NCI-H510A (cell line): ENCODE data around the gene ANXA2.
"Not testable (repeated sequence)": the region's sequence is repeated elsewhere in the genome, so short reads cannot be mapped to it uniquely, and the experiment has no call there.

Experiments used
- DNase-seq: peaks from one replicate; lab custom pipeline; 2025; lab: John Stamatoyannopoulos, UW

The ANXA2 gene

DNA sequence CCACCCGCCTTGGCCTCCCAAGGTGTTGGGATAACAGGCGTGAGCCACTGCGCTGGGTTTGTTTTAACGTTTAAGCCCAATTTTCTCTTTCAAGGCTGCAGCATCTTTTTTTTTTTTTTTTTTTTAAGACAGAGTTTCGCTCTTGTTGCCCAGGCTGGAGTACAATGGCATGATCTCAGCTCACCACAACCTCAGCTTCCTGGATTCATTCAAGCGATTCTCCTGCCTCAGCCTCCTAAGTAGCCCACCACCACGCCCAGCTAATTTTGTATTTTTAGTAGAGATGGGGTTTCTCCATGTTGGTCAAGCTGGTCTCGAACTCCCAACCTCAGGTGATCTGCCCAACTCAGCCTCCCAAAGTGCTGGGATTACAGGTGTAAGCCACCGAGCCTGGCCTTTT, 12.6 kb upstream of the ANXA2 start:
- DNase-seq: not testable (repeated sequence)

DNA sequence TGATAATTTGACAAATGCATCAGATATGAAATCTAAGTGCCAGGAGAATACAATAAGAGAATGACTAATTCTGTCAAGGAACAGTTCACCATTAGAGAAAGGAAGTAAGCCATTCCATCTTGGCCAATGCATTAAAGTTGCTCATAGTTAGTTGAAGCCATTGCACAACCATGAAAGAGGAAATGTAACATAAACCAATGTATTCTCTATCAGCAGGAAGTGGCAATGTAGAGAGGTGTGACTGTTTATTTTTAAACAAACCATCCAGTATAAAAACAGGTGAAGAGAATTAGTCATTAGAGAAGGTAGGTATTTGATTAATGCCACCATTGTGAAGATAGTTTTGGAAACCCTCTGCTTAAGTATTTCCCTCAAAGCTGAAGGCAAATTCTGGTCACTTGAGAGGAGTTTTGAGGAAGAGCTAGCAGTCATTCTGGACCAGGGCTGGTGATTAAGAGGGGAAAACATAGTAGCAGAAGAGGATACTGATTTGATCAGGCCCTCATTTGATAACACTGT, 10.7 kb upstream of the ANXA2 start:
- no peak for DNase-seq

DNA sequence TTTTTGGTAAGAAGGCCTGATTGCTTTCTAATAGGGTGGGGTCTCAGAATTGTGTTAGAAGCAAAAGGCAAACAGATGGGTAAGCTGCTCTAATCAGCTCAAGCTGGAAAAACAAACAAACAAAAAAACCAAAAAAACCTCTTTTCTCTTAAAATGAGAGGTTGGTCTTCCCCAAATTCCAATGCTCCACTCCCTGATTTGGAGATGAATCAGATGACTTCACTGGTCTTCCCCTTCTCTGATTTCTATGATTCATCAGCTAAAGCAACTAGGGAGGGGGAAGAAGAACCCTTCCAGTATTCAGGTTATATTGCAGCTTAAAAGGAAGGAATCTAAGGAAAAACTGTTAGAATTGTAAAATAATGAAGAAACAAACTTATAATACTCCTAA, 9.6 kb upstream of the ANXA2 start:
- DNase-seq: no peak

DNA sequence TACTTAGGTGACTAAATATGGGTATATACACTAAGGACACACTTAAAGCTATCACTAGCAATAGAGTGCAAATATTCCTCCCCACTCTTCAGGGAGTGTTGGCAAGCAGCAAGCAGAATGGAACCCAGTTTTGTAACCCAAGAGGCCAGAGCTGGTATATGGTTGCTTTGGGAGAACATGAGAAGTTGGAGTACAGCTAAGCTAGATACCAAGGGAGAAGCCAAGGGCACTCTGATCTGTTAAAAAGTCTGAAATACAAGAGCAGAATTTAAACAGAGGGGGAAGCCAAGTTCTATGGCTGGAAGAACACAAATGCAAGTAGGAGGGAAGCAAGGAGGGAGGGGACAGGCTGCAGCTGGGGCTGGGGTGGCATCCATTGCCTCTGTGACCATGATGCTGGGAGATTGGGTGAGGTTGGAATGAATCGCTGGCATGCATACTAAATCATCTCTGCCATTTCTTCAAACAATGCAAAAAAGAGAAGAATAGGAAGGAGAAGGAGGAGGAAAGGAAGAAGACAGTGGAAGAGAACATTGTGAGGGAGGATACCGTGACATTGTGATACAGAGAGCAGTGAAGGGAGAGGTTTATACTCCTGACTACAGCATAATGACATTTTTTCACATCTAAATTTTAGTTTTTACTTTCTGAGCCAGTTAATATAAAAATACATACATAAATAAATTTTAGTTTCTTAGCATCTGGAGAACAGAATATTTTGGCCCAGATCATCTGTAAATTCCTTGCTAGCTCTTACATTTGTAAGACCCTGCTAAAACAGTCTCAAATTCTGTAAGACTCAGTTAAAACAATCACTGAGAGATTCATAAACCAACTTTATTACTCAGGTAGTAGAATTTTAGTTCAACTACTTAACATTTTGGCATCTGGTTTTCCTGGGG, 9.0 kb upstream of the ANXA2 start:
- DNase-seq: no peak

DNA sequence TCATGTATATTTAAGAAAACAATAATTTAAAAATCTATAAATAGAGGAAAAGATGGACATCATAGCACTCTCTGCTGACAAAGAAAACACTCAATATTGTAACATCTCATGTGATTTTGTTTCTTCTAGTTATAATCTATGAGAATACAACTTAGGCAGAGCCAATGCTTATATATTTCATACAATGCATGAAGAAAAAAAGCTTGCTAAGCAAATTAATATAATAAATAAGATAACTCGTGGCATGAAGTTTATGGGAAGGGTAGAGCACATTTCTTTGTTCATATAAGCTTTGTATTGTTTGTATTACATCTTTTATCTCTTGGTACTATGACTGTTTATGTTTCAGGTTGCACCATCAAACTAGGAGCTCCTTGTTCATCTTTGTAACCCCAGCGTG, 7.6 kb upstream of the ANXA2 start:
- DNase-seq: no peak

DNA sequence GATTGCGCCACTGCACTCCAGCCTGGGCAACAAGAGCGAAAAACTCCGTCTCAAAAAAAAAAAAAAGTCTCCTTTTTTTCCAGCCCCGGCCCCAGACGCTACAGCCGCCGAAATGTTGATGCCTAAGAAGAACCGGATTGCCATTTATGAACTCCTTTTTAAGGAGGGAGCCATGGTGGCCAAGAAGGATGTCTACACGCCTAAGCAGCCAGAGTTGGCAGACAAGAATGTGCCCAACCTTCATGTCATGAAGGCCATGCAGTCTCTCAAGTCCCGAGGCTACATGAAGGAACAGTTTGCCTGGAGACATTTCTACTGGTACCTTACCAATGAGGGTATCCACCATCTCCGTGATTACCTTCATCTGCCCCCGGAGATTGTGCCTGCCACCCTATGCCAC, 6.6 kb upstream of the ANXA2 start:
- not testable (repeated sequence) for DNase-seq

DNA sequence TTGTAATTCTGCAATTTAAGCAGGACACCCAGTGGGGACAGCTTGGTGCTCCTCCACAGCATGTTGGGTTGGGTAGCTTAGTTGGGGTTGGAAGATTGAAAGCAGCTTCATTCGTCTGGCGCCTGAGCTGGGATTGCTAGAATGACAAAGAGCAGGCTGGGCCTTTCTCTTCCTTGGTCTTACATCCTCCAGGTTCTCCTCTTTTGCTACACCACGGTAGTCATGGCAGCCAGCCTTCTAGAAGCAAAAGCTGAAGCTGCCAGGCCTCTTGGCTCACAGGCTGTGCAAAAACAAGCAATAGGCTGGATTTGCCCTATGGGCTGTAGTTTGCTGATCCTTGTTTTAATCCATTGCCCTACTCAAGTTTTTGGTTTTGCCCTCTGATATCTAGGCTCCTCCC, 3.2 kb upstream of the ANXA2 start:
- no peak for DNase-seq

DNA sequence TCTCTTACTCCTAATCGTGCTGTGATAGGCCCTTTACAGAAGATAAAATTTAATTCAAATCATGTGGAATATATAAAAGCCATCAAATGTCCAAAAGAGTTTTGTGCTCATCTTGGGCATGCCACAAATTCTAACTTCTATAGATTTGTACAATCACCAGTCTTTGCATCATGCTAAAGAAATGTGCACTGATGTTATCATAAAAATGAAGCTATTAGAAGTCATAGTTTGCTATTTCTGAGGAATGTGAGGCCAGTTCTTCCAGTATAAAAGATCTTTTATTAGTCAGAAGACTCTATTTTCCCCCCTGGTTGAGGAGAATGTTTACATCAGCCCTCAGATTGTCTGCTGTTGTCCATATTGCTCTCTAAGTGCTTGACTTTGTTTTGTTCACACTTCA, 2.1 kb upstream of the ANXA2 start:
- DNase-seq: no peak

DNA sequence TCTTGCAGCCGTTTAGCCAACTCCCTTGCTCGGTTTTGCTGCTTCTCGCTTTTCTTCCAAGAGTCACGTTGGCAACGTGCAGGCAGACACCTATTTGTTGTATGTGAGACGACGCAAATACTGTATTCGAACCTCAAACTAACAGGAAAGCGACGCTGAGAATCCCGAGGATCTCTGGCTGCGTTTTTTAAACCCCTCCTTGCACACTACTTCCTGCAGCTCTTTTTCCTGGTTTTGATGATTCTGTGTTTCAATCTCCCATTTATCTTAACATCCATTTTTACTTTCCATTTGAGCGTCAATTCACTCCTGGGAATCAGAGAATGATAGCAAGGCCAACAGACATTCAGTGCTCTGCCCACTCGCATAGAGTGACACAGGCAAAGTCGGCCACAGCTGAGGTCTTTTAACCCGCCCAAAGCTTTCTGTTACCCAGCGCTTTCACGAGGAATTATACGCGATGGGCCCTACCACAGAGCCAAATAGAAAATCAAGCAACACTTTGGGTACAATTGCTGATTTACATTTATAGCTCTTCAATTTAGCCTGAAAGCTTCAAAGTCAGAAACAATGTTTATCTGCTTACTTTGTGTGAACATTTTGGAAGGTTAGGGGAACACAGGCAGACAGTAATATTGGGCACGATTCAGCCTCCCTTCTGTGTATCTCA, 1.6 kb upstream of the ANXA2 start:
- no peak for DNase-seq

DNA sequence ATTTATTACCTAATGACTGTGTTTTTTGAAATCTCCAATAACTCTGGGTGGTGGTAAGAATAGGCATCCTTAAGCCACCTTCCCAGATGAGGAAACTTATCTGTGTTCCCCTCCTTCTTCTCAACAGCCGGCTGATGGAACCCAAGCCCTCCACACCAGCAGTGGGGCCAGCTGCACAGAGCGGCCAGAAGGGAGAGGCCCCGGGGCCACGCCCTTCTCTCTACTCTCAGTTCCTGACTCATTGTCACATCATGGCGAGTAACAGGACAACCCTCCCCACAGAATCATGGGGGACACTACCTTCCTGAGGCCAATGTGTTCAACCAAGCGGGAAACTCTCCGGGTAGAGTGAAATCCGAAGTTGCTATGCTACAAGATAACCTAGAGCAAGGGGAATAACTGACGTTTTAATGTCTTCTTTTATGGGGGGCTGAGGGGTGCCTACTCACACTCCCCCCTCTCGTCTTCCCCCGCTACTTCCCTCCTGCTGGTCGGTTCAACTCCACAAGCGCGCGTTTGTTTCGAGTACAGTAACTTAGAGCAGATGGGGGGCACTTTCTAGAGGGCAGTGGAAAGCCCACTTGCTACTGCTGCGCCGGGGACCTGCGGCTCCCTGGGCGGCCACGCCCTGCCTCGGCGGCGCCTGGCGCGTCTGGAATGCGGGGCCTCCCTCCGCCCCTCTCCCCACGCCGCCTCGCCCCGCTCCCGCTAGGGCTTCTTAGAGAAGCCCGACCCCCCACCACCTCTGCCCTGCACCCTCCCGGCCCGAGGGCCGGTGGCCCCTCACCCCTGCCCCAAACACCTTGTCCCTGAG, 621 bp downstream of the ANXA2 start:
- peak; percentile 14 for DNase-seq

DNA sequence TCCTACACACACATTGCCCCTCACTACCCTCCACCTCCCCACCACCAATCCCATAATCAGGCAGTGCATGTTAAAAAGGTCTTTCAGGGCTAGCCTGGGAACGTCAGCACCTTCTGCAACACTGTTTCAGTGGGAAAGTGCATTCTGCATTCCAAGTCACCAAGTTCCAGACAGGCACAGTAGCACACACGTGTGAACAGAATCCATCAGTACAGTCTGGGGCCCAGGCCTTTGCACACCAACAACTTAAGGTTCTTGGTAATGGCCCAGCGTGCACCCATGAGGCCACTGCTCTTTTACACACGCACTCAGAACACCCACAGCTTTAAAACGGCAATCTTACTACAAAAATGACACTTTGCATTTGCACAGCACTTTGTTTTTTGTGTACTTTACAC, 1.2 kb downstream of the ANXA2 start:
- no peak for DNase-seq

DNA sequence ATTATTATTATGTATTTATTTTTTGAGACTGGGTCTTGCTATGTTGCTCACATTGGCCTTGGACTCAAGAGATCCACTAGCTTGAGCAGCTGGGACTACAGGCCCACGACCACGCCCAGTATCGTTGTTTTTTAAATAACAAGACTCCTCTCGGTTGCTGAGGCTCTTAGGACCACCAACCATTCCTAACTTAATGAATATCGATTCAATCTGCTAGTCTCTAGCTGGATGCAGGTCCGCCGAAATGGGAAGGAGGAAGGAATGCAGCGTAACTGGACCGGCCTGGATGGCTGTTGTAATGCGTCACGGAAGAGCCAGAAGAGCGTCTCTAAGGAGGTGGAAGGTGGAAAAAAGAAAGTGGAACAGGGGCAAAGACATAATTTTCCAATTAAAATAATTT, 1.7 kb downstream of the ANXA2 start:
- DNase-seq: no peak

DNA sequence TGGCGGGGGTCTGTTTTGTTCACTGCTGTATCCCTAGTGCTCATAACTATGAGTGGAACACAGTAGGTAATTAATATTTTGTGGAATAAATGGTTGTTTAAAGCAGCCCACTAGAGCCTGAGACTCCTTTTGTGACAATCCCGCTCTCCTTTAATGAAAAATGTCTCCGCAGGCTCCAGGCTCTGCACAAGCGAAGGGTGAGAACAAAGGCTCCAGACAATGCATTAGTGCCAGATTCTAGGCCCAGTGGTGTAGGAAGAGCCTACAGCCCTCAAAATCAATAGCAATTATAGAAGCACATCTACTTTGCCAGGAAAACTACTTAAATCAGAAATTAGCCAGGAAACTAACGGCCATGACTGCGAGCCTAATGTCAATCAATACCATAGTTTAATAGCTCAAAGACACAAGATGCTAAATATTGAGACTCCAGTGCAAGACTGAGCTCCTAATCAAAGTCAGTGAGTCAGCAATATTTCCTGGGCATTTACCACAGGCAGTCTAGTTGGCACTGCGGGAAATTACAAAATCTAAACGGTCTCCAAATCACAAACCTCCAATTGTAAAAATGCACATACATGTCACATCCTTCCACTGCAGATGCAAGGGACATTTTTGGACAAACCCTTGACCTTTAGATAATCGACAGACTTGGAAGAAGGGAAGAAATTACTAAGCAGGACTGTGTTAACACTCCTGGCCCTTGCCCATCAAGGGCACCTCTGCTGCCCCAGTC, 2.3 kb downstream of the ANXA2 start:
- DNase-seq: no peak

DNA sequence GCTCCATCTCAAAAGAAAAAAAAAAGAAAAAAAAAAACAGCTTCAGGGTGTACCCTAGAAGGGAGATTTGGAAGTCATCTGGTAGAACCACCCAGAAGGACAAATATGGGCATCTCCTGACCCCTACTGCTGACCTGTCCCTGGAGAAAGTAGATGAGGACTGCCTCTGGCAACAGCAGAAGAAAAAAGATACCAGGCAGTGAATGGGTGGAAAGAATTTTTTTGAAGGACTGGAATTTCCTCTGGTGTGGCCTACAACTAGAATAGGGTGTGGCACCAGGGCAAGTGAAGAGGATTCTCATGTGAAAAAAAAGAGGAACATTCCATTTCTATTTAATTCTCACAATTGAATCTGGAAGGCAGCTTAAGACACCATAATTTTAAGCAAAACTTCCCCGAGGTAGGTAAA, 3.1 kb downstream of the ANXA2 start:
- no peak for DNase-seq

DNA sequence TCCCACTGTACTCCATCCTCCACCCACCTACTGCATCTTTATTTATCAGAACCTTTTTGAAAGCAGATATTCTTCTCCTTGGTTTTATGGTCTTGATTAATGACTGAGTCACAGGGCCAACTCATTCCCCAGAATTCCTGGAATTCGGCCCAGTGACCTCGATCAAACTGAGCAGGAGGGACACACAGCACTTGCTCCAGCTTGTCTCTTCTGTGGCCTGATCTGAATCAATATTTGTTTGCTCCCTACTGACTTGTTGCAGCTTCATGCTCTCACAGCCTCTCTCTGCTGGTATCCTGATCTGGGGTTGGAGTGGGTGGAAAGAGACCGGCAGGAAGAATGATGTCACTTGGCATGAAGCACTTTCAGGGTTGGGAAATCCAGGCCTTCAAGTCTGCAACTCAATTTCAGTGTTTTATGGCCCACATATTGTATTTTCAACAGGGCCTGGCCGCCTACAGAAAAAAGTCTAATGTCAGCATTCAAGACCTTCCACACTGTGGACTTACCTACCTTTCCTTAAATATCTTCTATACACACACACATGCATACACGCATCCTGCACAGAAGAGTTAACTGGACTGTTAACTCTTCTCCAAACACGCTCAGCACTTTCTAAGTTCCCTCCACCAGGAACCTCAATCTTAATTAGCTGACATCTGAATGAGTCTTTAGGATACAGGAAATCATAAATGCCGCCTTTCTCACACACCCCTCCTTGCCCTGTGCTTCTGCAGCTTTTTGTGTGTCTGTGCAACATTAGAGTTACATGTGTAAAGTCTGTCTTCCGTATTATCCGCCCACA, 4.6 kb downstream of the ANXA2 start:
- DNase-seq: peak; percentile 71

DNA sequence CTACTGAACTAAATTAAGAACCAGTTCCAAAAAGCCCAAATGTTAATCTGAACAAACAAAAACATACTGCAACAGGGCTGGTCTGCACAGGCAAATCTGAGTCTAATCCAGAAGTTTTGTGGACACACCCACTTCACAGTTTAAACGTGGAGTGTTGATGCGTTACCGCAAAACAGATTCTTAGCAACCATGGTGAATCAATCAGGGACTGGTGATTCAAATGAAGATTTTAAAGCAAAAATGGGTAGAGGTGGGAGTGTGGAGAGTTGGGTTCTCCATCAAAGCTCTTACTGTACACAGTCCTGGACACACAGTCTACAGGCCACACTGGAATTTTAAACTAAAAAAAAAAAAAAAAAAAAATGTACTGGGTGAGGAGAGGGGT, 5.2 kb downstream of the ANXA2 start:
- no peak for DNase-seq

DNA sequence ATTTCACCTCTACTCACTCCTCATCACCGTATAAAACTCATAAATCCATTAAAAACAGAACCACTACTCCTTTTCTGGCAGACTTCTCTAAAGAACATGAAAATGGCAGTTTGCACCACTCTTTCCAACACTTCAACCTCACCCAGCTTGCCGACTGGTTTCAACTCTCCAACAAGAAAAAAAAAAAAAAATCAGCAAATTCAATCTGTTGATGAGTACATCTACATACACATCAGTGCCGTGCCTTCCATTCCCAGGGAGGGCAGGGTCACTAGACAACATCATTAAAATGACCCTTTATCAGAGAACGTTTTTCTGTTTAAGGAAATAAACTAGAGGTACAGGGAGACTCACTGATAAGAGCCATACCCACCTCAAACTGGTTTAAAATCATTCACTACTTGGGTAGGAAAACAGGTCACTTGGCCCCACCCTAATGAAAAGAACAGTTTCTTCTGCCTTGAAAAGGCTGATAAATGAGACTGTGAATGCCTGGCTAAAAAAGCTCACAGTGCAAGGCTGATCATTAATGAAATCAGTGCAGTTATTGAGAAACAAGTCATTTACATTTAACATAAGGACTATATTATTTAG, 6.0 kb downstream of the ANXA2 start:
- DNase-seq: no peak

DNA sequence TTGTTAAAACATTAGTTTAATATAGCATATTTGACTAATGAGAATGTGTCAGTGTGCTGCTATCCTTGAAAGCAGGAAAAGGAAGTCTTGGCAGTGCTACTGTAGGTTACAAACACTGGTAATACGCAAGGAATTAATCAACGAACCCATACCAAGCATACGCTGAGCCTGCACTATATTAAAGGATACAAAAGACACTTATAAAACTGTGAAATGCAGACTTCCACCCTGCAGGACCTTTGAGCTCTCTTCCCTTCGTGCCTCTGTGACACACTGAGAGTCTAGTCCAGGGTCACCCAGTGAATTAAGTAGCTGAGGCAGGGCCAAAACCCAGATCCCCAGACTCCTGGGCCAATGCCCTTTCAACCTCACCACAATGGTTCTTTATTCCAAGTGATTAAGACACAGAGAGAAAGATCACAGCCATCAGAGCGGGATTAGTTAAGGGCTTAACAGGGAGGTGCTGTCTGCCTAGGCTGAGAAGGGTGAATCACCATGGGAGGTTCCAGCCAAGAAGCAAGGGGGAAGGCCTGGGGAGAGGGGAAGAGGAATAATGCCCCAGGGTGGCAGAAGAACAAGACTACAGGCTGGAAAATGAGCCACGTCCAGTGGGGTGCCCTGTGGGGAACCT, 6.8 kb downstream of the ANXA2 start:
- no peak for DNase-seq

DNA sequence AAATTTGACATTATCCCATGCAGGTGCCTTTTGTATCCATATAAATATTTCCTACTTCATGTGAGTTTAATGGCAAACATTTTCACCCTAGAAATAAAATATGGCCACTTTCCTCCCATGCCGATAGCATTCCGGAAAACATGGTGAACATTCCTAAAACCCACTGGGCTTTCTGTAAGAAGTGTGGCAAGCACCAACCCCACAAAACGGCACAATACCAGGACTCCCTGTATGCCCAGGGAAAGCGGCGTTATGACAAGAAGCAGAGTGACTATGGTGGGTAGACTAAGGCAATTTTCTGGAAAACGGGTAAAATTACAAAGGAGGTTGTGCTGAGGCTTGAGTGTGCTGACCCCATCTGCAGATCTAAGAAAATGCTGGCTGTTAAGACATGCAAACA, 7.6 kb downstream of the ANXA2 start:
- DNase-seq: no peak
